HG03565 (cell line): Measurements from ENCODE around the gene SRGAP2C.
"Not testable (repeated sequence)": the region's sequence is repeated elsewhere in the genome, so short reads cannot be mapped to it uniquely, and the experiment has no call there.

Experiments used
- ATAC-seq: cut with Tn5 transposase; IDR thresholded peaks from one replicate; pipeline ENCODE4 v1.9.1; 2021; ENCODE audit warnings: mild to moderate bottlenecking, moderate library complexity; ENCODE audit not compliant: unreplicated experiment

SRGAP2C gene

GRCh38 chr1:121413821-121414220 lies 229.0 kb downstream of the SRGAP2C start:
- ATAC-seq: no peak

DNA sequence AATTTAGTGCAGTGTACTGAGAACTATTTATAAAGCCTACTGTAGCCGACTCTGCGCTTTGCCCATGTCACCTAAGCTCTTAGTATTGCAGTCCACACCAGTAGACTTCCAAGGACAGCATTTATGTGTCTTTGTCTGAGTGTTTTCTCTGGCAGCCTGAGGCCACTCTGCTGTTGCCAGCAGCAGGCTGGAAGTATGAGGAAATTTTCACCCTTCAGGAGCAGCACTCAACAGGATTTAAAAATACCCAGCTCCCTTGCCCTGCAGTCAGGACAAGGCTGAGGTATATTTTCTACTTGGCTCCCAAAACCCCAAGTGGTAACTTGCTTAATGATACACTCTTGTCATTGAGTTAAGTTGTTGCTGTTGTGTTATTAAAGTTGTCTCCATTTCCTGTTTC lies 230.1 kb downstream of the SRGAP2C start:
- ATAC-seq: no peak

- ATAC-seq: no peak
Measured at GRCh38 chr1:121417325-121417923, 232.6 kb downstream of the SRGAP2C start.

GRCh38 chr1:121418369-121419049 lies 233.7 kb downstream of the SRGAP2C start:
- ATAC-seq: no peak

GRCh38 chr1:121419050-121419615 lies 234.4 kb downstream of the SRGAP2C start:
- not testable (repeated sequence) for ATAC-seq

GRCh38 chr1:121421490-121421889 lies 236.7 kb downstream of the SRGAP2C start:
- ATAC-seq: peak; percentile 63

DNA sequence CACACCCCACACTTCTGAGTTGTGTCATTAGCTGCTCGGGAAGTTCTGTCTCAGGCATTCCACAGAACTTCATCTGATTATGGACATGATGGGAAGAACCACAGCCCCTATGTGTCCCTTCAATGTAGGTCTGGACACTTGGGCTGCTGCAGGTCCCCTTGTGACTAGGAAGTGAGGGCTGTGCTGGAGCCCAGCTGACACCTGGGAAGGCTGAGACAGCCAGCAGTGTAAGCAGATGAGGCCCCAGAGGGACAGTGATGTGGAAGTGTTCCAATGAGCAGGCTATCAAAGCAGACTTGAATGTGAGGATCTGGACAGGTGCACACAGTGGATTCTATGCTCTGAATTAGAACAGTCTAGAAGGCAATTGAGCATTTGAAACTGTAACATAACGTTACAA lies 239.2 kb downstream of the SRGAP2C start:
- not testable (repeated sequence) for ATAC-seq

GRCh38 chr1:121433517-121433916 lies 248.7 kb downstream of the SRGAP2C start:
- ATAC-seq: not testable (repeated sequence)

GRCh38 chr1:121438862-121439261 lies 254.1 kb downstream of the SRGAP2C start:
- ATAC-seq: not testable (repeated sequence)

DNA sequence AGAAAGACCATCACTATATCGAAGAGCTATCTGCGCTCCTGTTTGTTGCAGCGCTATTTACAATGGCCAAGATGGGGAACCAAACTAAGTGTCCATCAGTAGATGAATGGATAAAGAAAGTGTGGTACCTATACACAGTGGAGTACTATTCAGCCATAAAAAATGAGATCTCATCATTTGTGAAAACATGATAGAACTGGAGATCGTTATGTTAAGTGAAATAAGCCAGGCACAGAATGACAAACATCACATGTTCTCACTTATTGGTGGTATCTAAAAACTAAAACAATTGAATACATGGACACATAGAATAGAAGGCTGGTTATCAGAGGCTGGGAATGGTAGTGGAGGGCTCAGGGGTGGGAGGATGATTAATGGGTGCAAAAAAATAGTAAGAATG lies 256.2 kb downstream of the SRGAP2C start:
- ATAC-seq: no peak
